Esophagus muscularis mucosa (tissue), 4 donors: ENCODE data around the gene UHRF1. TPM values are rescaled to one million over a fixed set of nuclear protein-coding genes. Genes with fewer than 3 reads are reported as not detected.
A peak's percentile ranks its signal among the peaks of the same experiment; 100 is the strongest.

Experiments used
- DNase-seq: peaks from one replicate; pipeline ENCODE4 v3.0.0-alpha.2; 2017; ENCODE audit errors: extremely low spot score
- H3K27ac ChIP-seq, 4 donors: fragments of 200-600 bp; sonication (generic); replicated peaks in 1 of 4; 1 replicate in 3 of 4; 2 replicates in 1 of 4; pipeline ENCODE4 v1.5.1; 2016 to 2019; ENCODE audit warnings: mild to moderate bottlenecking in 1 of 4
- H3K27me3 ChIP-seq, 4 donors: fragments of 200-600 bp; sonication (generic); one replicate each; pipeline versions ENCODE4 v1.5.1 to v1.6.0; 2016 to 2019
- H3K36me3 ChIP-seq, 4 donors: fragments of 200-600 bp; sonication (generic); one replicate each; pipeline ENCODE4 v1.5.1; 2016 to 2019
- H3K4me1 ChIP-seq, 4 donors: fragments of 200-600 bp; sonication (generic); one replicate each; pipeline ENCODE4 v1.5.1; 2016 to 2019
- H3K4me3 ChIP-seq, 4 donors: fragments of 200-600 bp; sonication (generic); 1 replicate in 2 of 4; 2 replicates in 2 of 4; pipeline ENCODE4 v1.5.1; 2016 to 2019; ENCODE audit warnings: mild to moderate bottlenecking in 4 of 4, moderate library complexity in 1 of 4
- H3K9me3 ChIP-seq, 4 donors: fragments of 200-600 bp; sonication (generic); 1 replicate in 3 of 4; 2 replicates in 1 of 4; pipeline ENCODE4 v1.5.1; 2016 to 2019
- EP300 ChIP-seq: sonication (generic); formaldehyde crosslinking; IDR thresholded peaks from one replicate; pipeline ENCODE4 v1.6.1; 2017; ENCODE audit warnings: antibody characterized with exemption
- POLR2A ChIP-seq: fragments of 450-650 bp; IDR thresholded peaks from one replicate; pipeline ENCODE4 v1.6.1; 2017; ENCODE audit warnings: antibody characterized with exemption, moderate library complexity, mild to moderate bottlenecking, low read depth
- POLR2AphosphoS5 ChIP-seq, 2 donors: sonication (generic); formaldehyde crosslinking; IDR thresholded peaks; one replicate each; pipeline ENCODE4 v1.6.1; 2017; ENCODE audit warnings: antibody characterized with exemption in 2 of 2
- WGBS: methylation state at CpG from one replicate; pipeline ENCODE4 v1.1.5; 2018; 5-methylcytosine and 5-hydroxymethylcytosine counted together
- intact Hi-C: fragments of 100-400 bp; cut with DNase I; formaldehyde crosslinking; loops from one replicate; pipeline ENCODE4 v1.15.1; 2023
- total RNA-seq, 4 donors: library from RNA; depleted of rRNA; stranded (reverse); fragments of >200 nt; gene quantifications; one replicate each; pipeline versions ENCODE4 v1.1.0 to v1.2.1, GENCODE V29; 2016
- TF ChIP-seq, protein P1 (sequence below), 3 experiments: fragments of 200-600 bp in 2 of 3; fragments of 450-650 bp in 1 of 3; sonication (generic) in 2 of 3; IDR thresholded peaks; one replicate each; pipeline ENCODE4 v1.5.1; 2017 to 2019; ENCODE audit warnings: antibody characterized with exemption in 3 of 3, mild to moderate bottlenecking in 2 of 3, moderate library complexity in 1 of 3

UHRF1 gene
- total RNA-seq, 4 donors from 2014 or later: 0.33 to 1.2 (median 0.64) TPM

DNA sequence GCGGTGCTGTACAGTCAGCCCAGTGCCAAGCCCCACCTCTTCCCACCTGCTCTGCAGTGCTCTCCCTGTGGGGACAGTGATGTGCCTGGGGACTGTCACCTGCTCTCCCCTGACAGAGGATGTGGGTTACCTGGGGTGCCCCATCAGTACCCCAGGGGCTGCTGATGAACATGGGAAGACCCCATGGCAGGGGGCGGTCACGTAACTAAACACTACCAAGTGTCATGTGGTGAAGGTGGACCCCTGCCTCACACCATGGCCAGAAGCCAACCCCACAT, 72.3 kb downstream of the UHRF1 start:
- intact Hi-C loops: loop anchor here (5.0 kb wide), 1 partner anchor 41 kb away; no protein-coding TSS in a partner anchor
- DNase-seq: no peak
- Histone ChIP-seq H3K27ac (peak overlapping the region in 1 of 4 donors; percentile 2), H3K4me1 (peaks cover 56 to 96% (median 90%) of the 10 kb centered on the region in 4 donors), H3K9me3 (no peaks in the 10 kb centered on the region), H3K4me3 (no peak overlapping the region), H3K36me3 (peaks cover 0 to 13% (median 2%) of the 10 kb centered on the region in 4 donors), H3K27me3 (no peaks in the 10 kb centered on the region)
- TF ChIP-seq EP300 (no peak), POLR2AphosphoS5 (IDR thresholded peaks at IDR 0.05) (no peak), POLR2A (no peak)
- TF ChIP-seq, protein P1, sequence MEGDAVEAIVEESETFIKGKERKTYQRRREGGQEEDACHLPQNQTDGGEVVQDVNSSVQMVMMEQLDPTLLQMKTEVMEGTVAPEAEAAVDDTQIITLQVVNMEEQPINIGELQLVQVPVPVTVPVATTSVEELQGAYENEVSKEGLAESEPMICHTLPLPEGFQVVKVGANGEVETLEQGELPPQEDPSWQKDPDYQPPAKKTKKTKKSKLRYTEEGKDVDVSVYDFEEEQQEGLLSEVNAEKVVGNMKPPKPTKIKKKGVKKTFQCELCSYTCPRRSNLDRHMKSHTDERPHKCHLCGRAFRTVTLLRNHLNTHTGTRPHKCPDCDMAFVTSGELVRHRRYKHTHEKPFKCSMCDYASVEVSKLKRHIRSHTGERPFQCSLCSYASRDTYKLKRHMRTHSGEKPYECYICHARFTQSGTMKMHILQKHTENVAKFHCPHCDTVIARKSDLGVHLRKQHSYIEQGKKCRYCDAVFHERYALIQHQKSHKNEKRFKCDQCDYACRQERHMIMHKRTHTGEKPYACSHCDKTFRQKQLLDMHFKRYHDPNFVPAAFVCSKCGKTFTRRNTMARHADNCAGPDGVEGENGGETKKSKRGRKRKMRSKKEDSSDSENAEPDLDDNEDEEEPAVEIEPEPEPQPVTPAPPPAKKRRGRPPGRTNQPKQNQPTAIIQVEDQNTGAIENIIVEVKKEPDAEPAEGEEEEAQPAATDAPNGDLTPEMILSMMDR (IDR thresholded peaks at IDR 0.05): no peak
- WGBS: no CpG with 5 or more reads among the region's 3 CpGs

DNA sequence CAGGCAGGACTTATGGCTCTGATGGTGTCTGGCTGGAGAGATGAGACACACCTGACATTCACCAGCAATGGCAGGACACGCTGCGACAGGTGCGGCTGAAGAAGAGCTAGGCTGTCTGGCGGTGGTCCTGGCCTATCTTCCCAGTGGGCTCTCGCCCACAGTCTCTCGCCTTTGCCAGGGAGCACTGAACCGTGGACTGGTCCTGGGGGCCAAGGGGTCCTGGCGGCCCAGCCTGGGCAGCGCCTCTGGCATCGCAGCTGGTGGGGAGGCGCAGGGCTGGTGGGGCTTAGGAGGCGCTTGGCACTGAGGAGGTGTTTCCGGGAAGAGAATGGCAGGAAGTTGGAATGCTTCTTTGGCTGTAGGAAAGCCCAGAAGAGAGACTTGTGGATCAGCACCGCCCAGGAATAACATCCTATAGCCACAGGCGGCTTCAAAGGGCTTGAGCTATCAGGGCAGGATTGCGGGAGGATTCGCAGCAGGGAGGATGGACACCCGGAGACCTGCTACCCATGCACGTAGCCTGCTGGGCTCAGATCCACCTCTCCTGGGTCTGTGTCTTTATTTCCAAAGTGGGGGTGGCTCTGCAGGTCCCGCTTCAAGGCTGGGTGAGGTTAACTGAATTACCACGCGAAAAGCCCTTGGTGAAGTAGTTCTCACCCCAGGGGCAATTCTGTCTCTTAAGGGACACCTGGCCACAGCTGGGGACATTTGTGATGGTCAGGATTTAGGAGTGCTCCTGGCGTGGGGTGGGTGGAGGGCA, 74.2 kb downstream of the UHRF1 start:
- Histone ChIP-seq H3K4me1 (peaks cover 57 to 96% (median 90%) of the 10 kb centered on the region in 4 donors), H3K4me3 (no peak overlapping the region), H3K36me3 (peaks cover 0 to 5% (median 2%) of the 10 kb centered on the region in 4 donors), H3K27ac (no peak overlapping the region), H3K27me3 (no peaks in the 10 kb centered on the region), H3K9me3 (no peaks in the 10 kb centered on the region)
- intact Hi-C loops: loop anchor here (5.0 kb wide), 1 partner anchor 39 kb away; no protein-coding TSS in a partner anchor
- no peak for DNase-seq
- TF ChIP-seq, protein P1 (IDR thresholded peaks at IDR 0.05): no peak
- no peak for TF ChIP-seq POLR2AphosphoS5 (IDR thresholded peaks at IDR 0.05)
- TF ChIP-seq EP300: no peak
- TF ChIP-seq POLR2A: no peak
- WGBS: 85% methylated on average over 21 of the region's 23 CpGs

DNA sequence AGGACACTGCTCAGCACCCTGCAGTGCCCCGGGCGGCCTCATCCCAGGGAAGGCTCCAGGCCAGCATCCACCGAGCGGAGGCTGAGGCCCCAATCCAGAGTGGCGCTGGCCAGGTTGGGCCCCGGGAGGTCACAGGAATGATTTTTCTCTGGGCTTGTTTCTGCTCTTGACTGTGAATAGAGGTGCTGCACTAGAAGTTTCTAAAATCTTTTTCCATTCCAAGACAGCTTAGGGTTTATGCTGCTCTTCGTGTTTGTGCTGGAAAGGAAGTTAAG, 74.7 kb downstream of the UHRF1 start:
- TF ChIP-seq POLR2AphosphoS5 (IDR thresholded peaks at IDR 0.05): no peak
- TF ChIP-seq, protein P1 (IDR thresholded peaks at IDR 0.05): no peak
- no peak for TF ChIP-seq EP300
- TF ChIP-seq POLR2A: no peak
- Histone ChIP-seq H3K4me1 (peaks cover 57 to 96% (median 90%) of the 10 kb centered on the region in 4 donors), H3K9me3 (no peaks in the 10 kb centered on the region), H3K27me3 (no peaks in the 10 kb centered on the region), H3K4me3 (no peak overlapping the region), H3K36me3 (peaks cover 0 to 5% (median 2%) of the 10 kb centered on the region in 4 donors), H3K27ac (no peak overlapping the region)
- intact Hi-C loops: loop anchor here (5.0 kb wide), 1 partner anchor 38 kb away; no protein-coding TSS in a partner anchor
- 79% methylated on average over 6 of the region's 7 CpGs for WGBS
- DNase-seq: no peak

DNA sequence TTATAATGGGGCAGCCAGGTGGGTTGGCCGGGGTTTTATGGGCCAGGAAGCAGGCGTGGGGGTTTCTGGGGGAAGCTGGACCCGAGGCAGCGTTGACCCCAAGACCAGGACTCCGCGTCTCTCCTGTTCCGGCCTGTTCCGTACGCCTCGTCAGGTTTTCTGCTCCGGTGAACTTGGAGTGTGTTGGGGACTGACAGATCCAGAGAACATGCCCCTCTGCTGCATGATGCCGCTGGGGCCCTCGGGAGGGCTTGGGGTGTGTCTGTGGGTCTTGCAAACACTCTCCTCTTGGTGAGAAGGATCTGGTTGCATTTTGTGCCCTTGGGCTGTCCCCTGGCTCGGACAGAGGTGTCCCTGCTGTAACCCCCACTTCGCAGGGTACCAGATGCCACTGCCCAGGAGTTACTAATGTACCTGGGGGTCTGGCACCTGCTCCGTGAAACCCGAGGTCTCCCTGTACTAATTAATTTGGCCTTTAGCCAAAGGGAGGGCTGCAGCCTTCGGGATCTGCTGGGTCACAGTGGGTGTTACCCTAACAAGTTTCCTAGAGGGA, 75.2 kb downstream of the UHRF1 start:
- Histone ChIP-seq H3K9me3 (no peaks in the 10 kb centered on the region), H3K27me3 (no peaks in the 10 kb centered on the region), H3K36me3 (peaks cover 0 to 5% (median 2%) of the 10 kb centered on the region in 4 donors), H3K4me1 (peaks cover 62 to 96% (median 90%) of the 10 kb centered on the region in 4 donors), H3K27ac (no peak overlapping the region), H3K4me3 (no peak overlapping the region)
- intact Hi-C loops: loop anchor here (5.0 kb wide), 1 partner anchor 38 kb away; no protein-coding TSS in a partner anchor
- TF ChIP-seq, protein P1 (IDR thresholded peaks at IDR 0.05): no peak
- no peak for TF ChIP-seq EP300
- no peak for TF ChIP-seq POLR2A
- TF ChIP-seq POLR2AphosphoS5 (IDR thresholded peaks at IDR 0.05): no peak
- no peak for DNase-seq
- 85% methylated on average over 15 of the region's 18 CpGs for WGBS
